HUES48 (cell line): ENCODE measurements around the gene SLC35F3.
"Not testable (repeated sequence)": the region's sequence is repeated elsewhere in the genome, so short reads cannot be mapped to it uniquely, and the experiment has no call there.

ENCODE experiments used
- H3K27ac ChIP-seq: one replicate; pipeline ENCODE4 v1.7.0; 2013; ENCODE audit warnings: low read depth, low read length, inconsistent platforms
- H3K27me3 ChIP-seq: 2 replicates; pipeline ENCODE4 v1.6.1; 2013; ENCODE audit warnings: mild to moderate bottlenecking, low read length; ENCODE audit not compliant: control insufficient read depth, insufficient read depth
- H3K36me3 ChIP-seq: 2 replicates; pipeline ENCODE4 v1.6.1; 2013; ENCODE audit warnings: low read length; ENCODE audit not compliant: control insufficient read depth, insufficient read depth
- H3K4me1 ChIP-seq: 2 replicates; pipeline ENCODE4 v1.6.1; 2013; ENCODE audit warnings: mild to moderate bottlenecking, low read length; ENCODE audit not compliant: control insufficient read depth, insufficient read depth
- H3K4me3 ChIP-seq: 2 replicates; pipeline ENCODE4 v1.5.1; 2013; ENCODE audit warnings: mild to moderate bottlenecking, low read depth, low read length
- H3K9ac ChIP-seq: 2 replicates; pipeline ENCODE4 v1.6.1; 2013; ENCODE audit warnings: mild to moderate bottlenecking, low read depth, low read length, moderate library complexity
- H3K9me3 ChIP-seq: 2 replicates; pipeline ENCODE4 v1.6.1; 2013; ENCODE audit warnings: low read length; ENCODE audit not compliant: control insufficient read depth, insufficient read depth

Gene SLC35F3

GRCh38 chr1:234241941-234242490 lies 337.5 kb downstream of the SLC35F3 start:
- no peaks in the 10 kb centered on the region for H3K36me3 ChIP-seq

GRCh38 chr1:234243521-234244260 lies 339.2 kb downstream of the SLC35F3 start:
- no peaks in the 10 kb centered on the region for H3K9me3 ChIP-seq
- no peak overlapping the region for H3K9ac ChIP-seq

More at GRCh38 chr1:234241941-234242490, 337.5 kb downstream of the SLC35F3 start:
- H3K4me3 ChIP-seq = no peak overlapping the region
- H3K27me3 ChIP-seq = no peaks in the 10 kb centered on the region
- no peak overlapping the region for H3K27ac ChIP-seq
- no peaks in the 10 kb centered on the region for H3K9me3 ChIP-seq
- H3K4me1 ChIP-seq = no peaks in the 10 kb centered on the region
- H3K9ac ChIP-seq = no peak overlapping the region

GRCh38 chr1:234244482-234244881 lies 340.0 kb downstream of the SLC35F3 start:
- H3K27ac ChIP-seq = no peak overlapping the region
- no peaks in the 10 kb centered on the region for H3K4me1 ChIP-seq
- H3K9ac ChIP-seq = no peak overlapping the region
- no peaks in the 10 kb centered on the region for H3K36me3 ChIP-seq
- no peak overlapping the region for H3K4me3 ChIP-seq
- H3K9me3 ChIP-seq = no peaks in the 10 kb centered on the region
- H3K27me3 ChIP-seq = no peaks in the 10 kb centered on the region

More at GRCh38 chr1:234243521-234244260, 339.2 kb downstream of the SLC35F3 start:
- Histone ChIP-seq H3K4me3 (no peak overlapping the region), H3K27me3 (no peaks in the 10 kb centered on the region), H3K4me1 (no peaks in the 10 kb centered on the region), H3K36me3 (no peaks in the 10 kb centered on the region), H3K27ac (no peak overlapping the region)

GRCh38 chr1:234246638-234247116 lies 342.2 kb downstream of the SLC35F3 start:
- H3K4me3 ChIP-seq = no peak overlapping the region
- no peak overlapping the region for H3K27ac ChIP-seq
- no peaks in the 10 kb centered on the region for H3K27me3 ChIP-seq
- no peaks in the 10 kb centered on the region for H3K36me3 ChIP-seq
- peaks cover 7% of the 10 kb centered on the region for H3K4me1 ChIP-seq
- H3K9ac ChIP-seq = no peak overlapping the region
- no peaks in the 10 kb centered on the region for H3K9me3 ChIP-seq

GRCh38 chr1:234247746-234248145 lies 343.3 kb downstream of the SLC35F3 start:
- H3K36me3 ChIP-seq, H3K27ac ChIP-seq, H3K4me3 ChIP-seq, H3K9me3 ChIP-seq, H3K27me3 ChIP-seq, H3K9ac ChIP-seq: not testable (repeated sequence)
- peaks cover 10% of the 10 kb centered on the region for H3K4me1 ChIP-seq

GRCh38 chr1:234250747-234251146 lies 346.3 kb downstream of the SLC35F3 start:
- Histone ChIP-seq H3K9me3 (no peaks in the 10 kb centered on the region), H3K9ac (no peak overlapping the region), H3K4me1 (peaks cover 10% of the 10 kb centered on the region), H3K36me3 (no peaks in the 10 kb centered on the region), H3K27ac (peak overlapping the region; percentile 54), H3K4me3 (0 out of 2 replicates have a peak overlapping the region, but pooled peaks have one; percentile 6), H3K27me3 (no peaks in the 10 kb centered on the region)

- Histone ChIP-seq H3K9ac (no peak overlapping the region), H3K36me3 (no peaks in the 10 kb centered on the region), H3K9me3 (no peaks in the 10 kb centered on the region), H3K4me1 (peaks cover 10% of the 10 kb centered on the region), H3K27me3 (no peaks in the 10 kb centered on the region), H3K27ac (no peak overlapping the region), H3K4me3 (no peak overlapping the region)
Measured at GRCh38 chr1:234253732-234254131, 349.3 kb downstream of the SLC35F3 start.

- H3K9ac ChIP-seq = no peak overlapping the region
- no peak overlapping the region for H3K27ac ChIP-seq
- no peaks in the 10 kb centered on the region for H3K36me3 ChIP-seq
- H3K9me3 ChIP-seq = no peaks in the 10 kb centered on the region
- H3K4me1 ChIP-seq = 0 out of 2 replicates have a peak, but pooled peaks cover 3% of the 10 kb centered on the region
- no peak overlapping the region for H3K4me3 ChIP-seq
- H3K27me3 ChIP-seq = no peaks in the 10 kb centered on the region
Measured at GRCh38 chr1:234256359-234256758, 351.9 kb downstream of the SLC35F3 start.

- Histone ChIP-seq H3K4me1 (no peaks in the 10 kb centered on the region), H3K9me3 (no peaks in the 10 kb centered on the region), H3K9ac (no peak overlapping the region), H3K36me3 (no peaks in the 10 kb centered on the region), H3K27me3 (no peaks in the 10 kb centered on the region), H3K27ac (no peak overlapping the region), H3K4me3 (no peak overlapping the region)
Measured at GRCh38 chr1:234258071-234258470, 353.6 kb downstream of the SLC35F3 start.

- Histone ChIP-seq H3K9ac (no peak overlapping the region), H3K27me3 (no peaks in the 10 kb centered on the region), H3K27ac (no peak overlapping the region), H3K4me3 (no peak overlapping the region), H3K4me1 (no peaks in the 10 kb centered on the region), H3K9me3 (no peaks in the 10 kb centered on the region), H3K36me3 (no peaks in the 10 kb centered on the region)
Measured at GRCh38 chr1:234260578-234260977, 356.1 kb downstream of the SLC35F3 start.

GRCh38 chr1:234261545-234261944 lies 357.1 kb downstream of the SLC35F3 start:
- H3K9me3 ChIP-seq = no peaks in the 10 kb centered on the region
- no peak overlapping the region for H3K9ac ChIP-seq
- H3K36me3 ChIP-seq = no peaks in the 10 kb centered on the region
- no peak overlapping the region for H3K4me3 ChIP-seq
- no peak overlapping the region for H3K27ac ChIP-seq
- no peaks in the 10 kb centered on the region for H3K27me3 ChIP-seq
- no peaks in the 10 kb centered on the region for H3K4me1 ChIP-seq
